Activated CD4-positive, alpha-beta memory T cell treated with anti-CD3 and anti-CD28 coated beads, Interleukin-2, amount 10 ng/mL, durations not matched to agents 7 days and 5 days (primary cell): ENCODE results near the gene CD44. TPM values are rescaled to one million over a fixed set of nuclear protein-coding genes. Genes with fewer than 3 reads are reported as not detected.
A peak's percentile ranks its signal among the peaks of the same experiment; 100 is the strongest.

Experiments
- CTCF ChIA-PET: fragments of 350-600 bp; sonication (Branson Sonifier 250); formaldehyde crosslinking; loops from one replicate; lab custom pipeline; 2021; ENCODE audit warnings: antibody characterized with exemption, inconsistent platforms; lab: Charles Lee
- POLR2A ChIA-PET: fragments of 350-600 bp; sonication (Branson Sonifier 250); formaldehyde crosslinking; loops from one replicate; lab custom pipeline; 2021; ENCODE audit warnings: antibody characterized with exemption; lab: Charles Lee
- DNase-seq: peaks from one replicate; pipeline ENCODE4 v3.0.0-alpha.2; 2020
- H3K27ac Mint-ChIP-seq: one replicate; pipeline ENCODE4 v1.8.0; 2021; ENCODE audit warnings: mild to moderate bottlenecking, mixed read lengths
- H3K27me3 Mint-ChIP-seq: one replicate; pipeline ENCODE4 v1.8.0; 2021; ENCODE audit warnings: mixed read lengths
- H3K36me3 Mint-ChIP-seq: one replicate; pipeline ENCODE4 v1.8.0; 2021; ENCODE audit warnings: low read depth, mixed read lengths
- H3K4me1 Mint-ChIP-seq: one replicate; pipeline ENCODE4 v1.8.0; 2021; ENCODE audit warnings: mixed read lengths
- H3K4me3 Mint-ChIP-seq: one replicate; pipeline ENCODE4 v1.8.0; 2021; ENCODE audit warnings: mild to moderate bottlenecking, mixed read lengths
- H3K9me3 Mint-ChIP-seq: one replicate; pipeline ENCODE4 v1.8.0; 2021; ENCODE audit warnings: mixed read lengths
- total RNA-seq, 2 experiments: library from RNA; stranded (reverse); gene quantifications; one replicate each; pipeline ENCODE4 v1.2.3, GENCODE V29; 2021

CD44 gene
- total RNA-seq, 2 experiments from 2014 or later, result 634 to 645 TPM

GRCh38 chr11:35232891-35233330, 93.9 kb downstream of the CD44 start:
- DNase-seq, result no peak
- Mint-ChIP-seq H3K27me3 (no peaks in the 10 kb centered on the region), H3K27ac (no peak overlapping the region), H3K9me3 (peaks cover 24% of the 10 kb centered on the region), H3K4me1 (peaks cover 51% of the 10 kb centered on the region), H3K4me3 (no peak overlapping the region), H3K36me3 (peaks cover 84% of the 10 kb centered on the region)
- POLR2A ChIA-PET, result interaction anchor here (0.6 to 0.8 kb wide), 2 partner anchors 58 to 72 kb away, joined by 3 to 5 read pairs; no protein-coding TSS in a partner anchor
- CTCF ChIA-PET, result interaction anchor here (1.0 to 1.3 kb wide), 2 partner anchors 69 to 159 kb away, joined by 3 to 4 read pairs; no protein-coding TSS in a partner anchor

GRCh38 chr11:35233518-35233917, 94.5 kb downstream of the CD44 start:
- H3K4me1 Mint-ChIP-seq, result peaks cover 56% of the 10 kb centered on the region
- no peaks in the 10 kb centered on the region for H3K27me3 Mint-ChIP-seq
- no peak overlapping the region for H3K4me3 Mint-ChIP-seq
- POLR2A ChIA-PET, result interaction anchor here (0.6 kb wide), 1 partner anchor 71 kb away, joined by 3 read pairs; no protein-coding TSS in a partner anchor
- no peak overlapping the region for H3K27ac Mint-ChIP-seq
- DNase-seq, result no peak
- H3K9me3 Mint-ChIP-seq, result peaks cover 24% of the 10 kb centered on the region
- H3K36me3 Mint-ChIP-seq, result peaks cover 78% of the 10 kb centered on the region
- CTCF ChIA-PET, result interaction anchor here (1.0 to 1.3 kb wide), 2 partner anchors 69 to 158 kb away, joined by 3 to 4 read pairs; no protein-coding TSS in a partner anchor

DNA sequence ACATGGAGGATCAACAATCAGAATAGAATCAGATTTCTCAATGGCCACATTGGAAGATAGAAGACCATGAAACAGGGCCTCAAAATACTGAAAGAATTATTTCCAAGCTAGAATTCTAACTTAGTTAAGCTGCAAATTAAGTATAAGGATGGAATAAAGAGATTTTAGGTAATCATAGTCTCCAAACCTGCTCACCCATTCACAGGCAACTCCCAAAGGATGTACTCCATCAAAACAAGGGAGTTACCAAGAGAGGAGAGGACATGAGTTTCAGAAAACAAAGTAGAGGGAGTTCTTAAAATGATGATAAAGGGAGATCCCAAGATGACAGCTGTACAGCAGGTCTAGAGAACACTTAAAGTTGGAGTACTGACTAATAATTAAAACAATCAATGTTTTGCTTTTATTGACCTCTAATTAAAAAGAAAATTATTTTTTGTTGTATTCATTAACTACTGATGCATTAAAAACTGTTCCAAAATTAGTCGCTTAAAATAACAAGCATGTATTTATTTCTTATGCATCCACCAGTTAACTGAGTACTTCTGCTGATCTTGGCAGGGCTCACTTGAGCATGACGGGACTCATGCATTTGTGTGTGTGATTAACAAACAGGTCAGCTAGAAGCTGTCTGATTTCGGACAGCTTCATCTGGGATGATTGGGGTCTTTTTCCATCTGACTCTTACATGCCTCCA, 95.6 kb downstream of the CD44 start:
- ChIA-PET POLR2A (interaction anchor here (1.0 to 5.9 kb wide), 12 partner anchors 10 to 235 kb away, joined by 3 to 24 read pairs (median 6); partner anchors contain the start of gene CD44), CTCF (interaction anchor here (0.6 to 1.6 kb wide), 3 partner anchors 72 to 308 kb away, joined by 3 to 4 read pairs (median 3); no protein-coding TSS in a partner anchor)
- DNase-seq, result no peak
- no peak overlapping the region for H3K4me3 Mint-ChIP-seq
- peaks cover 21% of the 10 kb centered on the region for H3K9me3 Mint-ChIP-seq
- peak overlapping the region; percentile 85 for H3K27ac Mint-ChIP-seq
- H3K27me3 Mint-ChIP-seq, result peaks cover 2% of the 10 kb centered on the region
- H3K4me1 Mint-ChIP-seq, result peaks cover 63% of the 10 kb centered on the region
- peaks cover 67% of the 10 kb centered on the region for H3K36me3 Mint-ChIP-seq

DNA sequence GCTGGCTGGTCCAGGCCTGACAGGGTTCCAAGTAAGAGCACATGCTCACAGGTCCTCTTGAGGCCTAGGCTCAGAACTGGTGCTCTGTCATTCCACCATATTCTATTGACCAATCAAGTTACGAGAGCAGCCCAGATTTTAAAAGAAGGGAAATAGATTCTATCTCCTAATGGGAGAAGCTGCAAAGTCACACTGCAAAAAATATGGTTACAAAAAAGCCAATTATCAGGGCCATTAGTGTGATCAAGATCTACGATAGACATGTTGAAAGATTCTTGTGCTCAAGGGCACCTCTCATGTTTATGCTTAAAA, 96.1 kb downstream of the CD44 start:
- H3K27me3 Mint-ChIP-seq, result peaks cover 2% of the 10 kb centered on the region
- H3K4me3 Mint-ChIP-seq, result no peak overlapping the region
- POLR2A ChIA-PET, result interaction anchor here (1.0 to 5.9 kb wide), 15 partner anchors 10 to 235 kb away, joined by 3 to 24 read pairs (median 6); partner anchors contain the start of gene CD44
- CTCF ChIA-PET, result interaction anchor here (0.6 to 1.6 kb wide), 4 partner anchors 73 to 308 kb away, joined by 3 to 4 read pairs (median 3); no protein-coding TSS in a partner anchor
- H3K36me3 Mint-ChIP-seq, result peaks cover 62% of the 10 kb centered on the region
- peaks cover 21% of the 10 kb centered on the region for H3K9me3 Mint-ChIP-seq
- peaks cover 64% of the 10 kb centered on the region for H3K4me1 Mint-ChIP-seq
- no peak for DNase-seq
- H3K27ac Mint-ChIP-seq, result peak overlapping the region; percentile 85

GRCh38 chr11:35235498-35235897, 96.5 kb downstream of the CD44 start:
- peaks cover 64% of the 10 kb centered on the region for H3K4me1 Mint-ChIP-seq
- POLR2A ChIA-PET, result interaction anchor here (0.8 to 5.9 kb wide), 21 partner anchors 10 to 318 kb away, joined by 3 to 24 read pairs (median 6); partner anchors contain the start of gene CD44
- peaks cover 58% of the 10 kb centered on the region for H3K36me3 Mint-ChIP-seq

DNA sequence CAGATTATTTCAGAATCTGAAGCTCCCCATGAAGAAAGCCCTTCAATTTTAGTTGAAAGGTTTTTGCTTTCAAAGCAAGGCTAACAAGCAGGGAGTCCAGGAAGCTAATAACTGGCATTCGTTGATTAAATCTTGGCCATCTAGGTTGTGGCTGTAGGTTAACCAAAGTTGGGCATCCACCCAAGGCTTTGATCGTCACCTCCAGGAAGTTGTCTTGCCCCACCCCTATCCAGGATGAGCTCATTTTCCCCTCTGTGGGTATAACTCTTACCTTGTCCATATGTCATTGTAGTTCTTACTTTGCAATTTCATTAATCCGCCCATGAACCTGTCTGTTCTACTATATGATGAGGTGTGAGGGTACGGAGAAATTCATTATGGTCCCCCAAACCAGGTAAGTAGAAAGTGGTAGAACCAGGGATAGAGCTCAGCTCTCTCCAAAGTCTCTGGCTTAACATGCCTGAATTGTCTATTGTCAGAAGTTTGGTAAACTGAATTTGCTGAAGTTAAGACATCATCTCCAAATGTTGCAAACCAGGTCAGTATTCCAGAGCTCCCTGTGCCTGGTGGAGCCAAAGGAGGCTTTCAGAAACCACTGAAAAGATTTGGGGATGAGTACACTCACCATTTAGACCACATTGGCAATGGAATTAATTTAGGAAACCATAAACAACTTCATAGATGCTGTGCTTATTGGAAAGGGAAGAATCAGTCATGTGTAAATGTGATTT, 97.1 kb downstream of the CD44 start:
- H3K4me3 Mint-ChIP-seq, result peak overlapping the region; percentile 14
- CTCF ChIA-PET, result interaction anchor here (0.8 to 2.8 kb wide), 13 partner anchors 10 to 311 kb away, joined by 3 to 17 read pairs (median 3); no protein-coding TSS in a partner anchor
- peaks cover 66% of the 10 kb centered on the region for H3K4me1 Mint-ChIP-seq
- peaks cover 2% of the 10 kb centered on the region for H3K27me3 Mint-ChIP-seq
- H3K27ac Mint-ChIP-seq, result peak overlapping the region; percentile 85
- peaks cover 52% of the 10 kb centered on the region for H3K36me3 Mint-ChIP-seq
- H3K9me3 Mint-ChIP-seq, result peaks cover 21% of the 10 kb centered on the region
- POLR2A ChIA-PET, result interaction anchor here (0.7 to 5.9 kb wide), 22 partner anchors 9 to 319 kb away, joined by 3 to 24 read pairs (median 6); partner anchors contain the start of gene CD44
- DNase-seq, result peak; percentile 83

More at GRCh38 chr11:35235498-35235897, 96.5 kb downstream of the CD44 start:
- CTCF ChIA-PET, result interaction anchor here (0.8 to 2.8 kb wide), 10 partner anchors 11 to 309 kb away, joined by 3 to 17 read pairs (median 3); no protein-coding TSS in a partner anchor
- Mint-ChIP-seq H3K9me3 (peaks cover 21% of the 10 kb centered on the region), H3K27me3 (peaks cover 2% of the 10 kb centered on the region), H3K27ac (peak overlapping the region; percentile 85), H3K4me3 (no peak overlapping the region)
- DNase-seq, result no peak

GRCh38 chr11:35236667-35237003, 97.7 kb downstream of the CD44 start:
- H3K36me3 Mint-ChIP-seq, result peaks cover 46% of the 10 kb centered on the region
- peak; percentile 20 for DNase-seq
- CTCF ChIA-PET, result interaction anchor here (1.0 to 2.8 kb wide), 10 partner anchors 10 to 312 kb away, joined by 3 to 17 read pairs (median 4); no protein-coding TSS in a partner anchor
- H3K27ac Mint-ChIP-seq, result peak overlapping the region; percentile 85
- POLR2A ChIA-PET, result interaction anchor here (0.7 to 5.9 kb wide), 16 partner anchors 9 to 237 kb away, joined by 3 to 24 read pairs (median 6); no protein-coding TSS in a partner anchor
- H3K4me3 Mint-ChIP-seq, result no peak overlapping the region
- peaks cover 21% of the 10 kb centered on the region for H3K9me3 Mint-ChIP-seq
- H3K27me3 Mint-ChIP-seq, result peaks cover 2% of the 10 kb centered on the region
- H3K4me1 Mint-ChIP-seq, result peaks cover 72% of the 10 kb centered on the region

- Mint-ChIP-seq H3K4me1 (peaks cover 78% of the 10 kb centered on the region), H3K27me3 (peaks cover 2% of the 10 kb centered on the region), H3K36me3 (peaks cover 39% of the 10 kb centered on the region), H3K9me3 (peaks cover 21% of the 10 kb centered on the region), H3K27ac (no peak overlapping the region), H3K4me3 (no peak overlapping the region)
- CTCF ChIA-PET, result interaction anchor here (0.6 to 2.8 kb wide), 21 partner anchors 9 to 312 kb away, joined by 3 to 17 read pairs (median 3); no protein-coding TSS in a partner anchor
- POLR2A ChIA-PET, result interaction anchor here (1.0 to 5.9 kb wide), 7 partner anchors 18 to 240 kb away, joined by 3 to 24 read pairs (median 4); no protein-coding TSS in a partner anchor
- no peak for DNase-seq
Observed at GRCh38 chr11:35237351-35237750, 98.4 kb downstream of the CD44 start.

- no peak overlapping the region for H3K4me3 Mint-ChIP-seq
- peaks cover 34% of the 10 kb centered on the region for H3K36me3 Mint-ChIP-seq
- POLR2A ChIA-PET, result interaction anchor here (1.0 to 5.9 kb wide), 5 partner anchors 19 to 240 kb away, joined by 3 to 24 read pairs (median 4); no protein-coding TSS in a partner anchor
- H3K4me1 Mint-ChIP-seq, result peaks cover 81% of the 10 kb centered on the region
- H3K9me3 Mint-ChIP-seq, result peaks cover 18% of the 10 kb centered on the region
- CTCF ChIA-PET, result interaction anchor here (0.6 to 2.8 kb wide), 23 partner anchors 8 to 311 kb away, joined by 3 to 17 read pairs (median 3); no protein-coding TSS in a partner anchor
- DNase-seq, result peak; percentile 59
- peaks cover 2% of the 10 kb centered on the region for H3K27me3 Mint-ChIP-seq
- peak overlapping the region; percentile 36 for H3K27ac Mint-ChIP-seq
Observed at GRCh38 chr11:35237860-35238715, 99.1 kb downstream of the CD44 start.

GRCh38 chr11:35238882-35239281, 99.9 kb downstream of the CD44 start:
- H3K4me1 Mint-ChIP-seq, result peaks cover 76% of the 10 kb centered on the region
- ChIA-PET POLR2A (interaction anchor here (5.9 kb wide), 1 partner anchor 61 kb away, joined by 24 read pairs; no protein-coding TSS in a partner anchor), CTCF (interaction anchor here (0.8 to 1.7 kb wide), 6 partner anchors 8 to 312 kb away, joined by 3 to 10 read pairs (median 4); no protein-coding TSS in a partner anchor)
- H3K9me3 Mint-ChIP-seq, result peaks cover 16% of the 10 kb centered on the region
- H3K27ac Mint-ChIP-seq, result no peak overlapping the region
- H3K36me3 Mint-ChIP-seq, result peaks cover 28% of the 10 kb centered on the region
- no peak for DNase-seq
- H3K27me3 Mint-ChIP-seq, result peaks cover 2% of the 10 kb centered on the region
- no peak overlapping the region for H3K4me3 Mint-ChIP-seq

DNA sequence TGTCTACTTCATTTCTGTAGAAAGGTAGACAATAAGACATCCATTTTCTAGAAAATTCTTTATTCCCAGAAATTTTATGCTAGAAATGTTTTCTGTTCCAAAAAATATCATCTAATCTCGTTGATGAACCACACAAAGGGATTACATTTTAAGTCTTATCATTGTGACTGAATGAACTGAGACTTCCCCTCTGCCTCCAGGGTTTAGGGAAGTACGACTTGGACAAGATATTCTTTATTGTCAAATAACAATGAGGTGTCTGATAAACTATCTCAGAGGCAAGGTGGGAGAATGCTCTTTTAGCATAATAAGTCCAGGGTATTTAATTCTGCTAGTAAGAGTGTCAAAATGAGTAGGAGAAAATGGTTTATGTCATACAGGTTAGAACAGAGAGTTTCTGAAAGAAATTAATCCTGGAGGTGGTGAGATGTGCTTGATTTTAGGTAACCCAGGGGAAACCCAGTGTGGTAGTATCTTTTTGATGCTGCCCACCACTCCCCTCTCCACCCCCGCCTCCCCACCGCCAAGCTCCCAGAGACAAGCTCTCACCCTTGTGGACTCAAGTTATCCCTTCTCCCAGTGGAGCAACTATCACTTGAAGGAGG, 100.6 kb downstream of the CD44 start:
- POLR2A ChIA-PET, result interaction anchor here (5.9 kb wide), 1 partner anchor 62 kb away, joined by 24 read pairs; no protein-coding TSS in a partner anchor
- Mint-ChIP-seq H3K36me3 (peaks cover 28% of the 10 kb centered on the region), H3K27me3 (peaks cover 2% of the 10 kb centered on the region), H3K9me3 (peaks cover 12% of the 10 kb centered on the region), H3K4me3 (no peak overlapping the region), H3K27ac (no peak overlapping the region), H3K4me1 (peaks cover 71% of the 10 kb centered on the region)
- no peak for DNase-seq
- CTCF ChIA-PET, result interaction anchor here (0.9 to 1.3 kb wide), 3 partner anchors 8 to 210 kb away, joined by 3 to 4 read pairs (median 4); no protein-coding TSS in a partner anchor
